Stimulated activated CD8-positive, alpha-beta memory T cell treated with anti-CD3 and anti-CD28 coated beads, Interleukin-4, amount 100 ng/mL, for 1 hour (primary cell): ENCODE results near the gene DCUN1D3.
"Not testable (repeated sequence)": the region's sequence is repeated elsewhere in the genome, so short reads cannot be mapped to it uniquely, and the experiment has no call there.

ENCODE experiments used
- DNase-seq, 2 donors: peaks; one replicate each; pipeline ENCODE4 v3.0.0-alpha.2; 2020; ENCODE audit warnings: low read depth in 2 of 2, low spot score in 1 of 2

Gene DCUN1D3

GRCh38 chr16:20865420-20866131, 34.6 kb downstream of the DCUN1D3 start:
- DNase-seq: no peak

- DNase-seq: not testable (repeated sequence)
These were observed 35.8 kb downstream of the DCUN1D3 start for GRCh38 chr16:20864376-20864775.

DNA sequence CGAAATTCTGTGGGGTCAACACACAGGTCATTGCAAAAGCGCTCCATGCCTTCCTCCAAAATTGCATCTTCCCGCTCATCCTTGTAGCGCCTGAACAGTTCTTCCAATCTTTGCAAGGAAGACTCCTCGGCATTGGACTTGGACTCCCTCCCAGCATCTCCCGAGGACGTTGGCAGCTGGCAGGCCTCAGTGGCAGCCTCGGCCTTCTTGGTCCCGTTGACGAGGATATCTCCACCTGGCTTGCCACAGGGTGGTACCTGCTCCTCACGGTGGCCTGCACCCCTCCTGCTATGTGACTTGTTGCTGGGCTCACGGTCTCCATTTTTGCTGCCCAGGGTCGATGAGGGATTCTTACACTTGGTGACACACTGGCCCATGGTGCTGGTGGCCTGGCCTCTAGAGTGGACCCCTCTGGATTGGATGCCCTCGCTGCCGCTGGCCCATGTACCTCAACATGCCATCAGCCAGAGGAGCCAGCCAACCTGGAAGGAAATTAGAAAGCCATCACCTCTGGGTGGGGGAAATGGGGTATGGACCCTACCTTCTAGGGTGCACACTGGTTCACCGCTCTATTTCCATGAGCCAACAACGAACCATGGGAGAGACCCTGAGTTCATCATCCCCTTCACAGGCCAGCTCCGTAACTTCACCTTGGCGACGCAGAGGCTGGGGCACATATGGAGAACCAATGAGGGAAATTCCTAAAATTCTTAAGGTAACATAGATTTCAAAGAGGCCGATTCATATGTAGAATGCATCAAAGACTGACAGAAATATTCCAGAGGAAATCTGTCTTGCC, 37.8 kb downstream of the DCUN1D3 start:
- no peak for DNase-seq

GRCh38 chr16:20860995-20861394, 39.2 kb downstream of the DCUN1D3 start:
- not testable (repeated sequence) for DNase-seq

GRCh38 chr16:20860361-20860760, 39.8 kb downstream of the DCUN1D3 start:
- DNase-seq: no peak

DNA sequence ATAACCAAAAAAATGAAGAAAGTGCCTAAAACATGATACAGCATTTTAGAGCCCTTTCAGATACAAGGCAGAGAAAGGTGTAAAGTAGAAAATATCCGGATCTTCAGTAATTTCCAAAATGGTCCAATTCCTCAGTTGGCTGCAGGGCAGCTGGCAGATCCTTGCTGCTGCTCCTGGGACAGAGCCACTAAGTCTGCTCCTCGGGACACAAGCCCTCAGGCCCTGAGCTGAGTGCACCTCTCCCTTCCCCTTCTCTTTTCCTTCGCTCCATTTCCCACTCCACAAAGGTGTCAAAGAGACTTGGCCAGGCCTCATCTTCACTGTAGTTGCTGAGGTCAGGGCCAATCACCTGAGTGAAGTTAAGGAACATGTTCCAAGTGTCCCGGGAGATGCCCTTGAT, 40.5 kb downstream of the DCUN1D3 start:
- no peak for DNase-seq

- no peak for DNase-seq
These were observed 40.9 kb downstream of the DCUN1D3 start for GRCh38 chr16:20859229-20859628.

GRCh38 chr16:20857281-20857680, 42.9 kb downstream of the DCUN1D3 start:
- no peak for DNase-seq

GRCh38 chr16:20854963-20855362, 45.2 kb downstream of the DCUN1D3 start:
- DNase-seq: no peak

- no peak for DNase-seq
These were observed 46.1 kb downstream of the DCUN1D3 start for GRCh38 chr16:20853981-20854620.

DNA sequence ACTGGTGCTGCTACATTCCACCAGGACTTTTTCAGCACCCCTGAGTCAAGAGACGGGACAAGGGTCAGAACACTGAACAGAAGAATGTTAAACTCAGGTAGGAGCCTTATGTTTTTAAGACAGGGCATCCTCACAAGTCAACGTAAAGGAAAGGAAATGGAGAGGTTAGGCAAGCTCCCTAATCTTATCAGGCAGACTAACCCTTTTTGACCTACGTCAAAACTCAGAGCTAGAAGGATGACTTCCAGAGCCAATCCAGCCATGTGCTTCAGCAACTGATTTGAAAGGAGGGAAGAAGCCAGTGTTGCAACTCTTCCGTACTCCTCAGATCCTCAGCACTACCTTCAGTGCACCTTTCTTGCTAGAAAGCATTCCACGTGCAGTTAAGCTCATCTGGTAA, 47.0 kb downstream of the DCUN1D3 start:
- no peak for DNase-seq

DNA sequence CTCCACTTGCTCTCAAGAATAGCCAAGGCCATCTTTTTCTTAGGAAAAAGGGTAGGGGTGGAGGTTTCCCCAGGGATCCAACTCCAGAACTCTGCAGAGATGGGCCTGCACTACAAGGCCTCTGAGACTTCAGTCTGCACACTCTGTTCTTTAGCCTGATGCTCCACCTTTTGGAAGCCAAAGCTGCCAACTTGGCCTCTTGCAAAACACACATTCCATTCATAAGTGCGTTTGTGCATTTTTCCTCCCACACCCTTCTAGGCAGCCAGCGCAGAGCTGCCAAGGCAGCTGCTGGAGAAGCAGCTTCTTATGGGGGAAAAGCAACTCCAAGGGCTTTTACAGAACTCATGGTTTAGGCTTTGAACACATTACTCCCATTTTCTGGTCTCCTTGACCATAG, 48.6 kb downstream of the DCUN1D3 start:
- no peak for DNase-seq

DNA sequence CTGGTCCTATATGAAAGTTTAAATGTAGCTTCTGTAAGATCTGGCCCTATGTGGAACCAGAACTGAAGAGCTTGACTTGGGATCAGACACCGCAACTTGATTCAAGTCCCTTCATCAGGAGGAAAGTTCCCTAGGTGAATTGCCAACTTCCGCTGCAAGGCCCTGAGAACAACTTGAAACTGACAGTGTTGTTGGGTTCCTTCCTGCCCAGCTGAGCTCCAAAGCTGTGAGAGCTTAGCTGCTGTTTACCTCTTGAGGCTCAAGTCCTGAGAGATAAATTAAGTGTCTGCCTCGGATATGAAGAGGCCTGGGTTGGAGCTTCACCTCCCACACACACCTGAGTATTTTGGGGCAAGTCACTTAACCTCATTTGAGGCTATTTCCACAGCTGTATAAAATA, 49.2 kb downstream of the DCUN1D3 start:
- no peak for DNase-seq

- DNase-seq: peak; percentile 19 to 41
These were observed 50.4 kb downstream of the DCUN1D3 start for GRCh38 chr16:20849589-20850390.

DNA sequence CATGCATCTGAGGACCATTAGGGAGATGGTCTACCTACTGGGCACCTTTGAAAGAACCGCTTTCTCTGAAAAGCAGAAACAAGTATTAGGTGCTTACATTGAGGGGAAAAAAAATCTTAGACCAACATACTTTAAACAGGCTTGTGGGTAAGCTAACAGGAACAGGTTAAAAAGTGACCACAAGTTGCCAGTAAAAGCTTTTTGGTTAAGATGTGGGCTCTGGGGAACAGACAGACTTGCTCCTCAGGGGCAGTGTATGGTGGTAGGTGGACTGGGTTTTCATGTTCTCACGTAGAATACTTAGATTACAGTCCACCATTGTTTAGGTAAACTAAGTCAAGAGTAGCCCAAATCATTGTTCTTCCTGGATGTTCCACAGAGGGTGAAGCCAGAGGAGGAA, 52.6 kb downstream of the DCUN1D3 start:
- DNase-seq: no peak

DNA sequence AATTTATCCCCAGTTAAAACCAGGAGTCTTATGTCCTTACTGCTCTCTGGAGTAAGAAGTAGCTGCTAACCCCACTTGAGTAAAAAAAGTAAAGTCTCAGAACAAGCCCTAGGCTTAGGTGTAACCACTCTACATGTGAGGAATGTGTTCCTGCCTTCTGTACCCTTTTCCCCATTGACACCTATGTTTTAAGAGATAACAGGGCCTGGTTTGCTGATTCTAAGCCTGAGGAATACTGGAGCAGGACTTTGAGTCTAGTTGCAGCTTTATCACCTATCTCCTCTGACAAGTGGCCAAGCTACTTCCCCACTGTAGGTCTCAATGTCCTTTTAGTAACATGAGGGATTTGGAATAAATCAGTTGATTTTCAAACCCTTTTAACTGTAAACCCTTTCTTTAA, 53.6 kb downstream of the DCUN1D3 start:
- DNase-seq: no peak

- no peak for DNase-seq
These were observed 54.1 kb downstream of the DCUN1D3 start for GRCh38 chr16:20846030-20846429.

DNA sequence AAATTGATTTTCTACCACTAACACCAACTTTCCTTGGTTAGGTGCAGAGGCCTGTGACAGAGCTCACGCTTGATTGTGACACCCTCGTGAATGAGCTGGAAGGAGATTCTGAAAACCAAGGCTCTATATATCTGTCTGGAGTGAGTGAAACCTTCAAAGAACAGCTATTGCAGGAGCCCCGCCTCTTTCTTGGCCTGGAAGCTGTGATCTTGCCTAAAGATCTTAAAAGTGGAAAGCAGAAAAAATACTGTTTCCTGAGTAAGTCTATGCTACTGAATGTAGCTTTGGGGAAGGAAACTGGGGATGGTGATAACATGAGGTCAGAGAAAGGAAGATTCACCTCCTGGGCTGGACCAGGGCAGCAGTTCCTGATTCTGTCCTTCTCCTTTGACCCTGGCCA, 55.6 kb downstream of the DCUN1D3 start:
- DNase-seq: no peak

DNA sequence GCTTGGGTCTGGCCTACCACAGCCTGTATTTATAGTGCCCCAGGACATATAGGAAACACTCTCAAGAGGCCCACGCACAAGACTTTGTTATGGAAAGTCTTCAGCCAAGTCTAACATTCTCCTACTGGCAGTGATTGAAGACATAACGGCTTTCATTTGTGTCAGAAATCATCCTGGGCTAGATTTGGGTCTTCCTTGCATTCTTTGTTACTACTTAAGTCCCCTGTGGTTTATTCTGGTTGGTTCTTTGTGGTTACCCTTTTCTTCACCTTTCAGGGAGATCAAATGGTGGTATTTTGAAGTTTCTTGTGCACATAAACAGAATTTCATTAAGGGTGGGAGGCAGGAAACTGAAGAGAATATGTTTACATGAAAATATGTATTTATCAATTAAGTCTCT, 56.1 kb downstream of the DCUN1D3 start:
- DNase-seq: no peak

DNA sequence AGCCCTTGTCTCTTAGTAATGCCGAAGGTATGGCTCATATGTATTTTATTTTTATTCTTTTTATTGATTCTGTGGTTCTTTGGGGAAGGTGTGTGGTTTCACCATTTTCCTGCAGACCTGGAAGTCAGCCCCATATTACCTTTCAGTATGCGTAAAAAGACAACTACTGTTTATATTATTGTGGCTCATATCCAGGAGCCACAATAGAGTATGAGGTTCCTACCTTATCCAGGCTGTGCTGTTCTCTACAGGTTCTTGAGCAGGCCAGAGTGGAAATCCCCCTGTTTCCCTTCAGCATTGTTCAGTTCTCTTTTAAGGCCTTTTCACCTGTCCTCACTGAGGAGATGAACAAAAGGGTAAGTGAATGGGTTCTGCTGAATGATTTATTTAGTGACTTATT, 60.7 kb downstream of the DCUN1D3 start:
- no peak for DNase-seq

DNA sequence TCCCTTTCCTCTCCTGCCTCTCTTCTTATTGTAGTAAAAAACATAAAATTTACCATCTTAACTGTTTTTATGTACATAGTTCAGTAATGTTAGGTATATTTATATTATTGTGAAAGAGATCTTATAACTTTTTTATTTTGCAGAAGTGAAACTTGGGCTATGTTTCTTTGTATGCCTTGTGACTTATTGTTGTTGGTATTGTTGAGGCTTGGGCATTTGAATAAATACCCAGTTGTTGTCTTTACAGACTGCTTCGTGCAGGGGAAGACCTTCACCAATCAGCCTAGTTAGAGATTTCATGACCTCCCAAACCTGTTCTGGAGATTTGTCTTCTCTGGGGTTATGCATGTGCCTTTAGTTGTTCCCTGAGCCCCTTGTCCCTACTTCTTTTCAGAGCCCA, 61.9 kb downstream of the DCUN1D3 start:
- no peak for DNase-seq
